ENCODE results near the gene NRM. TPM values are rescaled to one million over a fixed set of nuclear protein-coding genes. Genes with fewer than 3 reads are reported as not detected.

Gene NRM
- total RNA-seq, 1 experiment from 2014 or later: 13.6 TPM

- peak within 1 kb of the TSS; percentile 98 for H3K4me3 ChIP-seq (replicated peaks in 1 of 2; ENCODE audit: low read depth in 1 of 2, low read length in 2 of 2)
- H3K27ac ChIP-seq (ENCODE audit: low read depth, low read length): peak within 1 kb of the TSS; percentile 57
- peaks cover 25% of the 10 kb centered on the region for H3K79me2 ChIP-seq (ENCODE audit: insufficient read depth, low read length)
- H3K27me3 ChIP-seq (ENCODE audit: insufficient read depth, low read length): no peaks in the 10 kb centered on the region
- ChIA-PET CTCF (interaction anchor here (0.7 to 2.1 kb wide), 10 partner anchors 9 to 189 kb away, joined by 3 to 14 read pairs (median 3); partner anchors contain the start of gene MDC1), POLR2A (interaction anchor here (0.8 to 1.2 kb wide), 4 partner anchors 9 to 60 kb away, joined by 3 read pairs; partner anchors contain the start of genes MDC1 and NRM), RAD21 (ENCODE audit: low non-redundant PET in 1 of 2, low total read pairs in 2 of 2, uncharacterized antibody in 2 of 2, unreplicated experiment in 2 of 2) (interaction anchor here (0.7 to 1.0 kb wide), 3 partner anchors 58 to 242 kb away, joined by 3 read pairs; partner anchors contain the start of gene VARS2 (in 1 of the 2))
- TF ChIP-seq SP1 (IDR thresholded peaks at IDR 0.05; ENCODE audit: low read depth): peak; percentile 76
- peak; percentile 66 for TF ChIP-seq MAX (IDR thresholded peaks at IDR 0.05)
- no peak for TF ChIP-seq ZNF274 (IDR thresholded peaks at IDR 0.05; ENCODE audit: low read depth, low read length)
- TF ChIP-seq ZFX (IDR thresholded peaks at IDR 0.05): peak; percentile 54; the same call in 1 of the 2 replicates
- peak; percentile 9 for TF ChIP-seq TCF7L2 (IDR thresholded peaks at IDR 0.05; ENCODE audit: borderline replicate concordance, extremely low read depth, insufficient read depth, insufficient read length)
- TF ChIP-seq RAD21 (IDR thresholded peaks at IDR 0.05; ENCODE audit: low read depth): peak; percentile 80
- peak; percentile 70 for TF ChIP-seq POLR2AphosphoS5 (IDR thresholded peaks at IDR 0.05; ENCODE audit: low read depth, low read length)
- TF ChIP-seq ZBTB33 (IDR thresholded peaks at IDR 0.05; ENCODE audit: extremely low read depth, insufficient replicate concordance, low read length): peak; percentile 91
- peak; percentile 80 for TF ChIP-seq YY1 (IDR thresholded peaks at IDR 0.05; ENCODE audit: extremely low read depth, insufficient replicate concordance, low read depth, low read length)
- TF ChIP-seq POLR2A (IDR thresholded peaks at IDR 0.05; ENCODE audit: borderline replicate concordance, extremely low read depth, insufficient read depth, insufficient read length): peak; percentile 42
- TF ChIP-seq SIN3A (IDR thresholded peaks at IDR 0.05; ENCODE audit: low read depth): peak; percentile 69; the same call in 1 of the 2 replicates
- TF ChIP-seq CBX3 (IDR thresholded peaks at IDR 0.05; ENCODE audit: low read depth): peak; percentile 84; the same call in 1 of the 2 replicates
- TF ChIP-seq EZH2 (IDR thresholded peaks at IDR 0.05): no peak
- peak; percentile 54; the same call in 1 of the 2 replicates for TF ChIP-seq SRF (IDR thresholded peaks at IDR 0.05; ENCODE audit: low read depth)
- no peak for TF ChIP-seq EZH2phosphoT487 (IDR thresholded peaks at IDR 0.05; ENCODE audit: borderline replicate concordance)
- no peak for TF ChIP-seq ATF3 (IDR thresholded peaks at IDR 0.05)
- TF ChIP-seq FOSL1 (IDR thresholded peaks at IDR 0.05; ENCODE audit: low read depth): no peak
- peak; percentile 84 to 92 (median 88) for TF ChIP-seq CTCF (IDR thresholded peaks at IDR 0.05 in 2 of 3, conservative IDR thresholded peaks at IDR 0.05 in 1 of 3; ENCODE audit: borderline replicate concordance in 1 of 3, insufficient read depth in 1 of 3, low read depth in 2 of 3, low read length in 2 of 3)
- TF ChIP-seq JUND (IDR thresholded peaks at IDR 0.05): no peak
- TF ChIP-seq ELF1 (IDR thresholded peaks at IDR 0.05; ENCODE audit: borderline replicate concordance, low read depth): peak; percentile 90
- H3K36me3 ChIP-seq (ENCODE audit: control insufficient read depth in 1 of 2, insufficient read depth in 2 of 2, low read length in 2 of 2): peaks cover 9 to 25% of the 10 kb centered on the region in 2 experiments; a peak in 3 of 4 replicates
- intact Hi-C loops (cut with micrococcal nuclease): loop anchor here (2.0 kb wide), 2 partner anchors 56 to 190 kb away; partner anchors contain the start of genes MRPS18B and PPP1R10
- no peaks in the 10 kb centered on the region for H3K9me3 ChIP-seq (ENCODE audit: control insufficient read depth in 1 of 2, insufficient read depth in 1 of 2, low read depth in 1 of 2, low read length in 2 of 2)
- peak within 1 kb of the TSS; percentile 95 for H3K4me2 ChIP-seq (ENCODE audit: low read length)
- BruUV-seq (replicated peaks): TSS peak; percentile 63
- no peaks in the 10 kb centered on the region for H3K9me2 ChIP-seq (ENCODE audit: insufficient read depth)
- peak; percentile 99 for DNase-seq (ENCODE audit: low read depth, low spot score)
- ATAC-seq: peak; percentile 85
- no peaks in the 10 kb centered on the region for H4K20me1 ChIP-seq (ENCODE audit: insufficient read depth)
- H3K4me1 ChIP-seq (ENCODE audit: control insufficient read depth in 1 of 2, insufficient read depth in 2 of 2, low read length in 2 of 2): peaks cover 4 to 22% of the 10 kb centered on the region in 2 experiments; a peak in 3 of 4 replicates
- peak within 1 kb of the TSS; percentile 91 for H3K9ac ChIP-seq (ENCODE audit: low read length)
- H2AFZ ChIP-seq (ENCODE audit: low read depth, low read length, poor library complexity, severe bottlenecking): peak within 1 kb of the TSS; percentile 28
Observed at GRCh38 chr6:30672445-30673253, 18.1 kb downstream of the NRM start, which contains the start of gene DHX16. TSS of gene DHX16 (minus strand) at chr6:30673006. CDS start at chr6:30672841, 165 bp downstream.
